ENCODE measurements around the gene TMTC1.

TMTC1 gene

DNA sequence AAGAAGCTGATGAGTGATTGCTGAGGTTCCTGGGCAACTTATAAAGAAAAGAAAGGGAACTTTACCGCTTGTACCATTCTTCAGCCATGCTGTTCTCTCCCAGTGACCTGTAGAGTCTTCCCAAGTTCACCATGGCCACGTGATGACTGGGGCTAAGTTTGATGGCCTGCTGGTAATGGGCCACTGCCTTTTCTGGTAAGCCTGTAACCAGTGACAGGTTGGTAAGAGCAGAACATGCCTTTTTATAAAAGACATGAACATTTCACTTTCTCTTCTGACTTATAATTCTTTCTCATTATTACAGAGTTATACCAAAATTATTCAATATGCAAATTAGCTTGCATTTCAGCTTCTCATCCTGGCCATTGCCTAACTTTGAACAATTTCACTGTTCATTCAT, 265.3 kb downstream of the TMTC1 start:
- DNase-seq: no peak

DNA sequence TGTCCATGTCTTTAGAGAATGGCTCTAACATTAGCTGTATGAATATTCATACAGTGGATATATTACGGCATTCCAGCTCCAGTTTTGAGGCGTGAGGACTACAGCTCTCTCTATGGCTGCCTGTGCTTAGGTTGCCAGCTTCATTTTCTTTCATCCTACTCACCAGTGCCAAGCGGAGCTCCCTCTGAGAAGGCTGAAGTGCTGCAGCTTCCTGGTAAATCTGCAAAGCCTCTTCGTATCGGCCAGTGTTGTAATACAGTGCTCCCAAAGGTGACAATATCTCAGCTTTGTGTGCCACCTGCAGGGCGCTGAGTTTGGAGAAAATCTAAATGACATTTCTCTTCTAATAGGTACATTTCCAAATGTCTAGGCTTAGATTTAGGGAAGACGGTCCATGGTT, 266.5 kb downstream of the TMTC1 start:
- no peak for DNase-seq

- DNase-seq: no peak
These were observed 267.3 kb downstream of the TMTC1 start for GRCh38 chr12:29516431-29516875.

- no peak for DNase-seq
These were observed 273.1 kb downstream of the TMTC1 start for GRCh38 chr12:29510591-29511185.

- no peak for DNase-seq
These were observed 274.2 kb downstream of the TMTC1 start for GRCh38 chr12:29509503-29509902.

DNA sequence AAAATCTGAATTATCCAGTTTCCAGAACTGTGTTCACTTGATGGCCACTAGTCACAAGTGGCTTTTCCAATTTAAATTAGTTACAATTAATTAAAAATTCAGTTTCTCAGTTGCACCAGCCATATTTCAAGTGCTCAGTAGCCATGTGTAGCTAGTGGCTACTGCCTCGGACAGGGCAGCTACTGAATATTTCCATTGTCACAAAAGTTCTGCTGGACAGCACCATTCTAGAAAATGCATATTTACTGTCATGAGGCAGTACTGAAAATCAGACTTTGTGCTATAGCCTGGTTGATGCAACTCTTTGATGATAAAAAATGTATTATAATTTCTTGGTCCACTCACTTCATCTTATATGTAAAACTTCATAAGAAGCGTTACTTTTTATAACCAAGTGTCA, 274.8 kb downstream of the TMTC1 start:
- no peak for DNase-seq

DNA sequence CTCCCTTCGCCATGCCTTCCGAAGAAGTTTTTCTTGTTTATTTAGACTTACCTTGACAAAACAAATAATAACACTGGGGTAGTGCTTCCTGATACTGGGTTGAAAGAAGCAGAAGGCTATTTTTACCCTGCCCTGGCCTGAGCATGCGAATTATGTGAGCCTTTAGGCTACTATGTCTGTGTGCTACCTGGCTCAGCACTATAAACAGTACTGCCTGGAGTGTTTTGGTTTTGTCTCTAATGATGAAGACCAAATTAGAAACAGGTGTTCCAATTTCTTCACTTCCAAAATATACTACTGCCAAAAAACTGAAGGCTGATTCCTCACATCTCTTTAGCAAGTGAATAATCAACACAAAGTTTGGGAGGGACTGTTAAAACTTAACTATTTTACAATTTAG, 278.6 kb downstream of the TMTC1 start:
- DNase-seq: no peak

DNA sequence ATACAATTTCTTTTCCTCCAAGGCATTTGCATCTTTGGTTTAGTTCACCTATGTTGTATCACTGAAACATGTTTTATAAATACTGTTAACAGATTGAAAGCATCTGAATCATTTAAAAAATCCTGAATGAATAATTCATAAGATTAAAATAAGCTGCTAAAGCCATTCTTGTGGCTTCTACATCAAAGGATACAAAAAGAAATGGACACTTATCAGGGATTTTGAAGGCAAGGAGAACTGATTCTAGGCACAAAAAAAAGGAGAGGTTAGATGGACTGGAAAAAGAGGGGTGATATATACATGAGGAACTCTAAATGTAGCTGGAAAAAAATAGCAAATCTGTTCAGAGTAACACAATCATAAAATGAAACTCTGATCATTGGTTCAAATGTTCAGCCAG, 280.5 kb downstream of the TMTC1 start:
- no peak for DNase-seq

DNA sequence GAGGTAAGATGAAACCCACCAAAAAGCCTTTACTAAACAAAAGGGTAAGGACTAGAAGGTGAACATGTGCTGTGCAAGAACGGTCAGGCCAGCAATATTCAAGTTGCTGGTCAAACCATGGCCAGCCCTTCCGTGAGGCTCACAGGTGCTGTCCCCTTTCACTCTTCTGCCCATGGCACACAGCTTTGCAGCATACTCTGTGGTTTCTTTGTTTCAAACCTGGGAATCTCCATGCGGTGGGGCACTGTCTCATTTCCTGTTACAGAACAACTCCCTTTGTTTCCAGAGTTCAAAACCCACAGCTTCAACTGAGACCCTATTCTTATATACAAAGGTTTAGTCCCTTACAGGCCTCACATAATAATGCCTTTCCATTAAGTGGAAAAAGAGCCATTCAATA, 284.5 kb downstream of the TMTC1 start:
- no peak for DNase-seq

- no peak for DNase-seq
These were observed 286.2 kb downstream of the TMTC1 start, which contains the start of gene OVCH1 for GRCh38 chr12:29497588-29497987. Gene OVCH1, minus strand, starts transcription at chr12:29497686. Its CDS starts 0 bp downstream, at chr12:29497686.

GRCh38 chr12:29492891-29493290, 290.9 kb downstream of the TMTC1 start:
- no peak for DNase-seq

DNA sequence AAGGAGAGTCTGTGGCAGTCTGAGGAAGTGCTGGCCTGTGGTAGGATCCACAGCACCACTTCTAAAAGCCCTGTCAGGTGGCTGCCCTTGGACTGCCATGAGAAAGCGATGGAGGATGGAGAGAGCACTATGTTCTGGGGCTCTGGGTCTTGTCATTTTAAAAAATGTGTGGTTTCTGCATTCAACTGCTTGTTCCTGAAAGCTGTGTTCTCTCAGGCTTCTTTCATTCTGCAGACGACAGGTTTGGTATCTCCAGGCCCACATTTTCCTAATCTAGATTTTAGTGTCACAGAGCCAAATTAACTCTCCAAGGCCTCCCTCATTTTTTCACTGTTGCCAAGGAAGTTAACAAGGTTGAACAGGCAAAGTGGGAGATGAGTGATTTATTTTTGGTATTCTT, 296.8 kb downstream of the TMTC1 start:
- DNase-seq: no peak

DNA sequence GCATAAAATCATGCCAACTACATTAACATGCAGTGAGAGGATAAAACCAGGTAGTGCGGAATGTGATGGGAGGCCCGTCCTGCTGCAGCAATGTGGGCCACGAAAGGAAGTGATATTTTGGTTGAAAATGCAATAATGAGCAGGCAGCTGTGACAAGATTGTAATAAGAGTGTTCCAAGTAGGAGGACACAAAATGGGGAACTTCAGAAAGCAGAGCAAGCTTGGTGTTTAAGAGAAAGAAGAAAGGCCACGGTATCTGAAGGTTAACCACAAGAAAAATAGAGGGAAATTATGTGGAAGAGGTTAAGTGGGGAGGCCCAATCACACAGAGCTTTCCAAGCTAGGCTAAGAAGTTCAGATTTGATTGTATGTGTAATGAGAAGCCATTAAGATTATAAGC, 320.5 kb downstream of the TMTC1 start:
- no peak for DNase-seq

DNA sequence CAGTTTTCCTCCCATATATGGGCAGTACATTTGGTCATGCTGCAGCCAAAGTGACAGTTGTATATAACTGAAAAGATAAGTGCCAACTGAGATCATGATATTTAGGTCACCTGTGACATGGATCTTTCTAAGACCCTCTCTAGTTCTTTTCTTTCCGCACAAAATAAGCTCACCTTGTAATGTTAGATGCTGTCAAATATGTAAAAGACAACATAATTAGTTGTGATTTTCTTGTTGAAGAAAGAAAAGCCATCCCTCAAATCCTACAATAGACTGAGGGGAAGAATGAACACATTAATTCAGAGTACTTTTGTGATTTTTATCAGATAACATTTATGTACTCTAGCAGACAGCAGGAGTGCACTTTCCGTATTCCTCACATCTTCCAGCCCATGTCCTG, 323.7 kb downstream of the TMTC1 start:
- no peak for DNase-seq

GRCh38 chr12:29455087-29455486, 328.7 kb downstream of the TMTC1 start:
- no peak for DNase-seq

DNA sequence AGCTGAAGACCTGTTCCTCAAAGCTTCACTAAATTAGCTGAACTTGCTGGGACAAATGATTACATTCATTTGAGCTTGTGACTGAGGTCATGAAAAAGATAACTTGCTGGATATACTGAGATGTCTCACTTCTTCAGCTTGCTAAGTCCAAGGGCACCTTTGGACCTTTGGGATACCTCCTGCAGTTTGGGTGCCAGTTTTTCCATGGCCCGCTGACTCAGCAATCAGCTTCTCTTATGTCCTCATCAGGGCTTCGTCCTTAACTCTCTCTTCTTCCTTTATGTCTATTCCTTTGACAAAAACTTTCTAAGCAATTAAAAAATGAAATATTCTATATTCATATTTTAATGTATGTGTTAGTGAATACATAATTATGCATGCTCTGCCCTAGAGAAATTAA, 331.9 kb downstream of the TMTC1 start:
- no peak for DNase-seq
